GM12865 (cell line): ENCODE data around the gene AMOTL1.

Experiments used
- DNase-seq: peaks from one replicate; pipeline ENCODE4 v3.0.0; 2010; ENCODE audit warnings: low read depth
- H3K4me3 ChIP-seq: 2 replicates; pipeline ENCODE4 v1.5.1; 2011; ENCODE audit warnings: mild to moderate bottlenecking, low read depth, low read length, control low read depth
- TF ChIP-seq, protein P1 (sequence below): IDR thresholded peaks from 2 replicates; pipeline ENCODE4 v1.5.1; 2011; ENCODE audit warnings: low read length, control low read depth, low read depth, inconsistent platforms; ENCODE audit not compliant: insufficient read depth; ENCODE audit errors: missing control alignments

The AMOTL1 gene

DNA sequence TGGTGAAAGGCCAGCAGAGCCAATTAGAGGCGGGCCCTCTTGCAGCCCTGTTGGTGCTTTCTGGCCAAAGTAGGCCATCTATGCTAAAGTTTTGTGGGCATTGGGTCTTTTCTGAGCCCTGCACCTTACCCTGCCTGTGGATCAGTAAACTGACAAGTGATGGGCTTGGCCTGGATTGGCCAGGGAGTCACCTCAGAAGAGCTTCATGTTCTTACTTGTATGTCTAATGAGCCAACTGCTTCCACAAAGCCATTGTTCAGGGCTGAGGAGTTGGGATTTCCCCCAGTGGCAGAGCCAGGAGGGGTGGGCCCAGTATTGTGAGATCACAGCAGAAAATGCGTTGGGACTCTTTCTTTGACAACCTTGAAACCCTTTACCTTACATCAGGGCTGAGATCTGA is 114.8 kb downstream of the AMOTL1 start:
- TF ChIP-seq, protein P1, sequence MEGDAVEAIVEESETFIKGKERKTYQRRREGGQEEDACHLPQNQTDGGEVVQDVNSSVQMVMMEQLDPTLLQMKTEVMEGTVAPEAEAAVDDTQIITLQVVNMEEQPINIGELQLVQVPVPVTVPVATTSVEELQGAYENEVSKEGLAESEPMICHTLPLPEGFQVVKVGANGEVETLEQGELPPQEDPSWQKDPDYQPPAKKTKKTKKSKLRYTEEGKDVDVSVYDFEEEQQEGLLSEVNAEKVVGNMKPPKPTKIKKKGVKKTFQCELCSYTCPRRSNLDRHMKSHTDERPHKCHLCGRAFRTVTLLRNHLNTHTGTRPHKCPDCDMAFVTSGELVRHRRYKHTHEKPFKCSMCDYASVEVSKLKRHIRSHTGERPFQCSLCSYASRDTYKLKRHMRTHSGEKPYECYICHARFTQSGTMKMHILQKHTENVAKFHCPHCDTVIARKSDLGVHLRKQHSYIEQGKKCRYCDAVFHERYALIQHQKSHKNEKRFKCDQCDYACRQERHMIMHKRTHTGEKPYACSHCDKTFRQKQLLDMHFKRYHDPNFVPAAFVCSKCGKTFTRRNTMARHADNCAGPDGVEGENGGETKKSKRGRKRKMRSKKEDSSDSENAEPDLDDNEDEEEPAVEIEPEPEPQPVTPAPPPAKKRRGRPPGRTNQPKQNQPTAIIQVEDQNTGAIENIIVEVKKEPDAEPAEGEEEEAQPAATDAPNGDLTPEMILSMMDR: no peak
- DNase-seq: no peak
- no peak overlapping the region for H3K4me3 ChIP-seq

DNA sequence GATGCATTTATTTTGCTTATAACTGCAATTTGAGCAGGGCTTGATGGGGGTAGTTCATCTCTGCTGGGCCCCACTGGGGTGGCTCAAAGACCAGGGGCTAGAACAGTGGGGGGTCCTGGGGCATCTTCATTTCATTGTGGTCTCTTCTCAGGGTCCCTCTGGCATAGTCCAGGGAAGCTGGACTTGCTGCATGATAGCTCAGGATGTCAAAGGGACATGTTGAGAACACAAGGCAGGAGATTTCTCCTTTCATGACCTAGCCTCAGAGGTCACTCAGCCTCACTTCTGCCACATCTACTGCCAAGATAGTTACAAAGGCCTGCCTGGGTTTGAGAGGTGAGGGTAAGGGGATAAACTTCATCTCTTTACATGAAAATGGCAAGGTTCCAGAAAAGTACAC is 115.7 kb downstream of the AMOTL1 start:
- H3K4me3 ChIP-seq: no peak overlapping the region
- TF ChIP-seq, protein P1: no peak
- no peak for DNase-seq

DNA sequence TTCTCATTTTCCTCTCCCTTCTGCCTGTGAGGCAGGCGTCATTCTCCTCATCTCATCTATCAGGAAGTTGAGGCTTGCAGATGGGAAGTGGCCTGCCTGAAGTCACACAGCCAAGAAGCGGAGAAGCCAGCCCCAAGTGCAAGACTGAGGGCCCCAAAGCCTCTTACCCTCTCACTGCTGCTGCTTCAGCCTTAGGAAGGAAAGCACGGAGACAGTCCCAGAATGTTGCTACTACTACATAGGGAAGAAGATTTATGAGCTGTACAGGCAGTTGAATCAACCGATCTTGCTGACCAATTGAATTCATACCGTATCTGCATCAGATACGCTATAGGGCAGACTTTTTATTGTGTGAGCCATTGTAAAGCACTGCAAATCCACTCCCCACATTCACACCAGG is 116.2 kb downstream of the AMOTL1 start:
- no peak for DNase-seq
- TF ChIP-seq, protein P1: no peak
- no peak overlapping the region for H3K4me3 ChIP-seq

DNA sequence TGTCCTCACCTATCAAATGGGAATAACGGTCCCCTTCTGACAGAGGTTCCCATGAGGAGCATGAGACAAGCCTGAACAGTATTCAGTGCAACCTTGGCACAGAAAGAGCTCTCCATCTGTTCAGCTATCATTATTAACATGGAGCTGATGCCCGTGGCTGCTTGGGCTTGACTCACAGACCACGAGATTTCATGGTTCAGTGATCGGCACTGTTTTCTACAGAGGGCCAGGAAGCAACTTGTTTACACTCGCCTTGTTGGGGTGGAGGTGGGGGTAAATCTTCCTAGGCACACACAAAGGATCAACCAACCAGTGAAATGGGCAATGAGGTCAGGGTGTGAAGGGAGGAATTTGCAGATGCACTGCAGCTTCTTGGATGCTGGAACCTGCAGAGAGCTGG is 117.0 kb downstream of the AMOTL1 start:
- TF ChIP-seq, protein P1: no peak
- DNase-seq: peak; percentile 46
- H3K4me3 ChIP-seq: no peak overlapping the region

DNA sequence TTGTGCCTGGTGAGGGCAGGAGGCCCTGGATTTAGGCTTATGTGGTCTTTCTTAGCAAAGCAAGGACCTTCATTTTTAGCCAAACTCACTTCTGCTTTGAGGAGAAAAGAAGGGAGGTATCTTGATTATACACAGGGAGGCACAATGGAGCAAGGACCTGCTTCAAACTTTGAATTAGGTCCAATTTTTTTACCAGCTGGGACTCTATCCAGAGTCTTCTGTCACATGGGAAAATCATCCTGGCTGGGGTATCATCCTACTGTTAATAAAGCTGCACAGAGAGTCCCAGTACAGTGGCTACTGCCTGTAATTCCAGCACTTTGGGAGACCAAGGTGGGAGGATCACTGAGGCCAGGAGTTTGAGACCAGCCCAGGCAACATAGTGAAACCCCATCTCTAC is 117.4 kb downstream of the AMOTL1 start:
- no peak for DNase-seq

DNA sequence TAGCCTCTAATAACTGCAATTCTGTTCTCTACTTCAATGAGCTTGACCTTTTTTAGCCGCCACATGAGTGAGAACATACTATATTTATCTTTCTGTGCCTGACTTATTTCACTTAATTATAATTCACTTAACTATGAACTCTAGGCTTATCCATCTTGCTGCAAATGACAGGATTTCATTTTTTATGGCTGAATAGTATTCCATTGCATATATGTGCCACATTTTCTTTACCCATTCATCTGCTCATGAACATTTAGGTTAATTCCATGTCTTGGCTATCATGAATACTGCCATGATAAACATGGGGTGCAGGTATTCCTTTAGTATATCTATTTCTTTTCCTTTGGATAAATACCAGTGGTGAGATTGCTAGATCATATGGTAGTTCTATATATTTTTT is 120.0 kb downstream of the AMOTL1 start:
- no peak overlapping the region for H3K4me3 ChIP-seq
- no peak for DNase-seq
- TF ChIP-seq, protein P1: no peak

More for the DNA sequence above, 117.4 kb downstream of the AMOTL1 start:
- TF ChIP-seq, protein P1: no peak
- H3K4me3 ChIP-seq: no peak overlapping the region

DNA sequence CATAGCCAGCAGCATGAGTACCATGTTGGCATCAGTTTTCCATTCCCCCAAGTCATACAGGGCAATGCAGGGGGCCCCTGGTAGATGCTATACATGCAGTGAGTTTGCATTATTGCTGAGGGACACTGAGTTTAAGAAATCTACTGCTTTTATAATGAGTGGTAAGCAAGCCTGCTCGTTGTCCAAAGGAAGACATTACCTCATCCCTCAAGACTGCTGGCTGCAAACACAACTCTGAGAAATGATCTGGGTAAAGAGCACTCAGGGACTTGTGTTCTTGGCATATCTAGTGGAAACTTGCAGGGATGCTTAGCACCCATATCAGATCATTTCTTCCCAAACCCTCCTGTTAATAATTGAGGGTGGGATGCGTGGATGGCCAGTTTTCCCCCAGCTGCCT is 127.3 kb downstream of the AMOTL1 start:
- no peak overlapping the region for H3K4me3 ChIP-seq
- TF ChIP-seq, protein P1: no peak
- DNase-seq: no peak
